Measurements from ENCODE around the gene CTSK. TPM values are rescaled to one million over a fixed set of nuclear protein-coding genes. Genes with fewer than 3 reads are reported as not detected.
"Not testable (repeated sequence)": the region's sequence is repeated elsewhere in the genome, so short reads cannot be mapped to it uniquely, and the experiment has no call there.

CTSK gene
- total and polyA plus RNA-seq, 2 of the 4 experiments (the other 2 are of a cell fraction): 7.7 to 15.1 TPM

DNA sequence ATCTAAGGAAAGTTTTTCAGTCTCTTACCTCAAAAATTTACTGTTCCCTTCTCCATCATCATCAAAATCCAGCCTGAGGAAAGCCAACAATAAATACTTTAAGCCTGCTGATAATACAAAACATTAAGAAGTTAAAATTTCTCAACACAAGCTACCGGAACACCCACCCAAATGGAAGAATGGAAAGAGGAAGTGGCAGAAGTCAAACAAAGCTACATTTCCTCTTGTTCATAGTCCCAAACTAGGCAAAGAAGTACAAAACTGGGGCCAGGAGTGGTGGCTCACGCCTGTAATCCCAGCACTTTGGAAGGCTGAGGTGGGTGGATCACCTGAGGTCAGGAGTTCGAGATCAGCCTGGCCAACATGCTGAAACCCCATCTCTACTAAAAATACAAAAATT, 44.7 kb upstream of the CTSK start:
- H2BK20ac ChIP-seq (ENCODE audit: low read depth, low read length); POLR2A ChIA-PET (ENCODE audit: unreplicated experiment); H2AK9ac ChIP-seq (replicated peaks; ENCODE audit: low read depth, low read length, poor library complexity); H2AFZ ChIP-seq (replicated peaks; ENCODE audit: low read length, poor library complexity); H2AK5ac ChIP-seq (ENCODE audit: low read depth, low read length); H3K27ac ChIP-seq (ENCODE audit: insufficient read depth, low read length); H3K18ac ChIP-seq (ENCODE audit: low read depth, low read length); ATAC-seq (ENCODE audit: low read depth); H3K27me3 ChIP-seq (ENCODE audit: control insufficient read depth, insufficient read depth, low read length); DNase-seq; H4K91ac ChIP-seq (ENCODE audit: insufficient read depth, low read depth, low read length); H4K5ac ChIP-seq (ENCODE audit: low read depth, low read length); H2BK15ac ChIP-seq (ENCODE audit: low read depth, low read length); CTCF ChIA-PET; H4K20me1 ChIP-seq (ENCODE audit: insufficient read depth, low read length); H3K4me1 ChIP-seq (ENCODE audit: control insufficient read depth, insufficient read depth, low read length); H3K9ac ChIP-seq (ENCODE audit: low read depth, low read length); in situ Hi-C loops (cut with MboI; ENCODE audit: low sequenced_read_pairs); H3K9me3 ChIP-seq (ENCODE audit: control insufficient read depth, insufficient read depth, low read length); H3K4me3 ChIP-seq (ENCODE audit: insufficient read depth, low read depth, low read length); H3K4ac ChIP-seq (ENCODE audit: low read depth, low read length); H2BK120ac ChIP-seq (ENCODE audit: low read depth, low read length); H4K8ac ChIP-seq (ENCODE audit: low read depth in 2 of 2, low read length in 2 of 2); H3K56ac ChIP-seq (ENCODE audit: extremely low read depth, insufficient read depth, low read length); H2BK5ac ChIP-seq (ENCODE audit: low read depth, low read length, poor library complexity, severe bottlenecking); H3K23ac ChIP-seq (ENCODE audit: low read depth, low read length); H3K4me2 ChIP-seq (ENCODE audit: low read depth, low read length); intact Hi-C loops (cut with micrococcal nuclease); dilution Hi-C loops (cut with HindIII; ENCODE audit: low sequenced_read_pairs, unreplicated experiment); H3K14ac ChIP-seq (replicated peaks; ENCODE audit: low read depth, low read length); H3K9me1 ChIP-seq (ENCODE audit: insufficient read depth, low read length); BruUV-seq (replicated peaks): not testable (repeated sequence)
- Histone ChIP-seq H3K36me3 (ENCODE audit: control insufficient read depth, insufficient read depth, low read length) (peaks cover 22% of the 10 kb centered on the region), H3K79me1 (ENCODE audit: low read depth in 1 of 2, low read length in 2 of 2) (peaks cover 8 to 22% of the 10 kb centered on the region in 2 experiments)
- no CpG with 5 or more reads among the region's 3 CpGs for WGBS, 2 experiments (ENCODE audit: extremely low coverage in 2 of 2, insufficient read length in 1 of 2)

DNA sequence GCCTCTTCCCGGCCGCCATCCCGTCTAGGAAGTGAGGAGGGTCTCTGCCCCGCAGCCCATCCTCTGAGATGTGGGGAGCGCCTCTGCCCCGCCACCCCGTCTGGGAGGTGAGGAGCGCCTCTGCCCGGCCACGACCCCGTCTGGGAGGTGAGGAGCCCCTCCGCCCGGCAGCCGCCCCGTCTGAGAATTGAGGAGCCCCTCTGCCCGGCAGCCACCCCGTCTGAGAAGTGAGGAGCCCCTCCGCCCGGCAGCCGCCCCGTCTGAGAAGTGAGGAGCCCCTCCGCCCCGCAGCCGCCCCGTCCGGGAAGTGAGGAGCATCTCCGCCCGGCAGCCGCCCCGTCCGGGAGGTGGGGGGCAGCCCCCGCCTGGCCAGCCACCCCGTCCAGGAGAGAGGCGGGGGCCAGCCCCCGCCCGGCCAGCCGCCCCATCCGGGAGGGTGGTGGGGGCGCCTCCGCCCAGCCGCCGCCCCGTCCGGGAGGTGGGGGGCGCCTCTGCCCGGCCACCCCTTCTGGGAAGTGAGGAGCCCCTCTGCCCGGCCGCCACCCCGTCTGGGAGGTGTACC, 42.8 kb upstream of the CTSK start:
- H3K27ac ChIP-seq (ENCODE audit: insufficient read depth, low read length); H2AK5ac ChIP-seq (ENCODE audit: low read depth, low read length); H3K4ac ChIP-seq (ENCODE audit: low read depth, low read length); DNase-seq; H2AK9ac ChIP-seq (replicated peaks; ENCODE audit: low read depth, low read length, poor library complexity); H4K8ac ChIP-seq (ENCODE audit: low read depth in 2 of 2, low read length in 2 of 2); H3K4me1 ChIP-seq (ENCODE audit: control insufficient read depth, insufficient read depth, low read length); BruUV-seq (replicated peaks); H2AFZ ChIP-seq (replicated peaks; ENCODE audit: low read length, poor library complexity); H2BK5ac ChIP-seq (ENCODE audit: low read depth, low read length, poor library complexity, severe bottlenecking); H2BK20ac ChIP-seq (ENCODE audit: low read depth, low read length); H3K27me3 ChIP-seq (ENCODE audit: control insufficient read depth, insufficient read depth, low read length); H3K9ac ChIP-seq (ENCODE audit: low read depth, low read length); H3K4me3 ChIP-seq (ENCODE audit: insufficient read depth, low read depth, low read length); H3K9me3 ChIP-seq (ENCODE audit: control insufficient read depth, insufficient read depth, low read length); H3K23ac ChIP-seq (ENCODE audit: low read depth, low read length); H4K20me1 ChIP-seq (ENCODE audit: insufficient read depth, low read length); in situ Hi-C loops (cut with MboI; ENCODE audit: low sequenced_read_pairs); H4K91ac ChIP-seq (ENCODE audit: insufficient read depth, low read depth, low read length); H3K56ac ChIP-seq (ENCODE audit: extremely low read depth, insufficient read depth, low read length); H2BK15ac ChIP-seq (ENCODE audit: low read depth, low read length); intact Hi-C loops (cut with micrococcal nuclease); POLR2A ChIA-PET (ENCODE audit: unreplicated experiment); CTCF ChIA-PET; H2BK120ac ChIP-seq (ENCODE audit: low read depth, low read length); H3K18ac ChIP-seq (ENCODE audit: low read depth, low read length); H3K14ac ChIP-seq (replicated peaks; ENCODE audit: low read depth, low read length); dilution Hi-C loops (cut with HindIII; ENCODE audit: low sequenced_read_pairs, unreplicated experiment); H4K5ac ChIP-seq (ENCODE audit: low read depth, low read length); H3K9me1 ChIP-seq (ENCODE audit: insufficient read depth, low read length); H3K4me2 ChIP-seq (ENCODE audit: low read depth, low read length); ATAC-seq (ENCODE audit: low read depth): not testable (repeated sequence)
- 99% methylated on average over 14 of the region's 49 CpGs; no CpG with 5 or more reads in 1 of the 2 experiments for WGBS, 2 experiments (ENCODE audit: extremely low coverage in 2 of 2, insufficient read length in 1 of 2)
- peaks cover 15 to 22% of the 10 kb centered on the region in 2 experiments for H3K79me1 ChIP-seq (ENCODE audit: low read depth in 1 of 2, low read length in 2 of 2)
- peaks cover 23% of the 10 kb centered on the region for H3K36me3 ChIP-seq (ENCODE audit: control insufficient read depth, insufficient read depth, low read length)

Measured in IMR-90 (cell line).